NCI-H2107 (cell line): ENCODE measurements around the gene GPR183.

ENCODE experiments used
- DNase-seq: peaks from one replicate; lab custom pipeline; 2025; lab: John Stamatoyannopoulos, UW

The GPR183 gene

GRCh38 chr13:99246100-99246499 is 61.1 kb downstream of the GPR183 start:
- DNase-seq, result no peak
